ENCODE measurements around the gene SREK1.

GRCh38 chr5:66161356-66161755 is 17.3 kb downstream of the SREK1 start:
- no peak for TF ChIP-seq GABPA (IDR thresholded peaks at IDR 0.05; ENCODE audit: low read depth)
- no peak for TF ChIP-seq CTCF (IDR thresholded peaks at IDR 0.05; ENCODE audit: insufficient read depth, low read length)
- no peak for TF ChIP-seq POLR2AphosphoS5 (IDR thresholded peaks at IDR 0.05; ENCODE audit: low read depth)

Measured in HL-60 (cell line).